IMR-90 (cell line): ENCODE results near the gene STYK1. TPM values are rescaled to one million over a fixed set of nuclear protein-coding genes. Genes with fewer than 3 reads are reported as not detected.

Experiments used
- ATAC-seq: fragments of 200-7000 bp; cut with Tn5 transposase; 2 replicates; pipeline ENCODE4 v1.9.1; 2020; ENCODE audit warnings: low read depth, mild to moderate bottlenecking, moderate library complexity
- BruUV-seq: library from RNA; stranded (reverse); fragments of 400-500 nt; replicated peaks from 2 replicates; lab custom pipeline; 2021; lab: Mats Ljungman, UMichigan
- CTCF ChIA-PET: fragments of 300-600 bp; formaldehyde crosslinking; extraction: SDS; loops from one replicate; lab custom pipeline; 2021; ENCODE audit warnings: antibody characterized with exemption; lab: Yijun Ruan, JAX
- POLR2A ChIA-PET: fragments of 300-600 bp; sonication (Branson Sonifier 250); formaldehyde crosslinking; loops from one replicate; lab custom pipeline; 2022; ENCODE audit warnings: antibody characterized with exemption; ENCODE audit not compliant: unreplicated experiment; lab: Charles Lee
- DNase-seq: peaks from one replicate; pipeline ENCODE4 v3.0.0; 2013
- H2AFZ ChIP-seq: replicated peaks from 2 replicates; pipeline ENCODE3; 2013; ENCODE audit warnings: low read length, mild to moderate bottlenecking; ENCODE audit not compliant: poor library complexity
- H2AK5ac ChIP-seq: 2 replicates; pipeline ENCODE4 v1.6.1; 2013; ENCODE audit warnings: low read depth, low read length, inconsistent platforms
- H2AK9ac ChIP-seq: replicated peaks from 2 replicates; pipeline ENCODE3; 2013; ENCODE audit warnings: mild to moderate bottlenecking, low read depth, low read length, moderate library complexity; ENCODE audit not compliant: poor library complexity
- H2BK120ac ChIP-seq: 2 replicates; pipeline ENCODE4 v1.6.1; 2013; ENCODE audit warnings: low read depth, low read length, inconsistent platforms
- H2BK15ac ChIP-seq: 3 replicates; pipeline ENCODE4 v1.6.1; 2013; ENCODE audit warnings: low read depth, low read length, inconsistent platforms
- H2BK20ac ChIP-seq: 2 replicates; pipeline ENCODE4 v1.6.1; 2013; ENCODE audit warnings: low read depth, mild to moderate bottlenecking, inconsistent platforms, low read length, moderate library complexity
- H2BK5ac ChIP-seq: 2 replicates; pipeline ENCODE4 v1.6.1; 2013; ENCODE audit warnings: mild to moderate bottlenecking, low read depth, low read length, inconsistent platforms; ENCODE audit not compliant: poor library complexity, severe bottlenecking
- H3K14ac ChIP-seq: replicated peaks from 2 replicates; pipeline ENCODE4 v1.6.1; 2013; ENCODE audit warnings: low read depth, low read length, inconsistent platforms
- H3K18ac ChIP-seq: 2 replicates; pipeline ENCODE4 v1.6.1; 2013; ENCODE audit warnings: low read depth, low read length, control low read depth
- H3K23ac ChIP-seq: 2 replicates; pipeline ENCODE4 v1.6.1; 2013; ENCODE audit warnings: low read depth, low read length, inconsistent platforms
- H3K27ac ChIP-seq: 2 replicates; pipeline ENCODE4 v1.5.1; 2013; ENCODE audit warnings: mild to moderate bottlenecking, control low read depth, low read length; ENCODE audit not compliant: insufficient read depth
- H3K27me3 ChIP-seq: 2 replicates; pipeline ENCODE4 v1.6.1; 2013; ENCODE audit warnings: low read length; ENCODE audit not compliant: control insufficient read depth, insufficient read depth
- H3K36me3 ChIP-seq: 2 replicates; pipeline ENCODE4 v1.6.1; 2013; ENCODE audit warnings: low read length, mixed read lengths; ENCODE audit not compliant: control insufficient read depth, insufficient read depth
- H3K4ac ChIP-seq: 2 replicates; pipeline ENCODE4 v1.6.1; 2013; ENCODE audit warnings: low read depth, low read length, inconsistent platforms
- H3K4me1 ChIP-seq: 2 replicates; pipeline ENCODE4 v1.6.1; 2013; ENCODE audit warnings: low read length, mixed read lengths; ENCODE audit not compliant: control insufficient read depth, insufficient read depth
- H3K4me2 ChIP-seq: 2 replicates; pipeline ENCODE4 v1.6.1; 2013; ENCODE audit warnings: low read depth, mild to moderate bottlenecking, control low read depth, low read length, moderate library complexity
- H3K4me3 ChIP-seq: 2 replicates; pipeline ENCODE4 v1.5.1; 2013; ENCODE audit warnings: low read depth, mild to moderate bottlenecking, control low read depth, low read length, moderate library complexity; ENCODE audit not compliant: insufficient read depth
- H3K56ac ChIP-seq: 2 replicates; pipeline ENCODE4 v1.6.1; 2013; ENCODE audit warnings: low read length, inconsistent platforms; ENCODE audit not compliant: insufficient read depth; ENCODE audit errors: extremely low read depth
- H3K79me1 ChIP-seq, 2 experiments: 2 replicates each; pipeline ENCODE4 v1.6.1; 2013; ENCODE audit warnings: low read length in 2 of 2, inconsistent platforms in 1 of 2, low read depth in 1 of 2
- H3K9ac ChIP-seq: 2 replicates; pipeline ENCODE4 v1.6.1; 2013; ENCODE audit warnings: low read depth, low read length, control low read depth
- H3K9me1 ChIP-seq: 2 replicates; pipeline ENCODE4 v1.6.1; 2013; ENCODE audit warnings: low read length, inconsistent platforms; ENCODE audit not compliant: insufficient read depth
- H3K9me3 ChIP-seq: 2 replicates; pipeline ENCODE4 v1.6.1; 2013; ENCODE audit warnings: low read length; ENCODE audit not compliant: control insufficient read depth, insufficient read depth
- H4K20me1 ChIP-seq: 2 replicates; pipeline ENCODE4 v1.6.1; 2013; ENCODE audit warnings: low read length, inconsistent platforms; ENCODE audit not compliant: insufficient read depth
- H4K5ac ChIP-seq: 2 replicates; pipeline ENCODE4 v1.6.1; 2013; ENCODE audit warnings: mild to moderate bottlenecking, low read depth, low read length, control low read depth
- H4K8ac ChIP-seq, 2 experiments: 2 replicates each; pipeline ENCODE4 v1.6.1; 2013; ENCODE audit warnings: low read depth in 2 of 2, low read length in 2 of 2, control low read depth in 1 of 2, inconsistent platforms in 1 of 2
- H4K91ac ChIP-seq: 2 replicates; pipeline ENCODE4 v1.6.1; 2013; ENCODE audit warnings: low read depth, low read length, inconsistent platforms; ENCODE audit not compliant: insufficient read depth
- BHLHE40 ChIP-seq: fragments of 150-350 bp; IDR thresholded peaks from 2 replicates; pipeline ENCODE4 v1.6.1; 2016; ENCODE audit warnings: mild to moderate bottlenecking, low read depth, low read length
- SMC3 ChIP-seq: fragments of 150-350 bp; IDR thresholded peaks from 2 replicates; pipeline ENCODE4 v1.6.1; 2016; ENCODE audit warnings: low read depth, mild to moderate bottlenecking, antibody characterized with exemption, low read length, moderate library complexity
- WGBS, 2 experiments: methylation state at CpG; one replicate each; pipeline versions ENCODE4 v1.1.5 to v1.1.7; 2013; ENCODE audit warnings: missing lambda C conversion rate in 2 of 2; ENCODE audit not compliant: insufficient read length in 1 of 2; ENCODE audit errors: extremely low coverage in 2 of 2; 5-methylcytosine and 5-hydroxymethylcytosine counted together
- dilution Hi-C: fragments of 300-500 bp; cut with HindIII; formaldehyde crosslinking; loops from one replicate; pipeline ENCODE4 v1.14.3; 2018; ENCODE audit warnings: low sequenced_read_pairs; ENCODE audit not compliant: unreplicated experiment
- in situ Hi-C: fragments of 300-500 bp; cut with MboI; formaldehyde crosslinking; loops from 3 replicates; pipeline ENCODE4 v1.14.3; 2019; ENCODE audit warnings: low sequenced_read_pairs, inconsistent platforms, mixed read lengths
- intact Hi-C: fragments of 100-400 bp; cut with micrococcal nuclease; formaldehyde crosslinking; loops from 2 replicates; pipeline ENCODE4 v1.10.0; 2022
- polyA plus RNA-seq, 3 experiments: library from polyadenylated mRNA; depleted of rRNA; stranded (reverse); fragments of >200 nt; gene quantifications; 2 replicates each; pipeline ENCODE4 v1.2.3, GENCODE V29; 2012; ENCODE audit warnings: low replicate concordance in 1 of 3
- total RNA-seq: library from RNA; depleted of rRNA; stranded (reverse); fragments of >200 nt; gene quantifications from 2 replicates; pipeline ENCODE4 v1.2.3, GENCODE V29; 2012

STYK1 gene
- total and polyA plus RNA-seq, 2 of the 4 experiments (the other 2 are of a cell fraction), result 0.36 to 0.72 TPM

DNA sequence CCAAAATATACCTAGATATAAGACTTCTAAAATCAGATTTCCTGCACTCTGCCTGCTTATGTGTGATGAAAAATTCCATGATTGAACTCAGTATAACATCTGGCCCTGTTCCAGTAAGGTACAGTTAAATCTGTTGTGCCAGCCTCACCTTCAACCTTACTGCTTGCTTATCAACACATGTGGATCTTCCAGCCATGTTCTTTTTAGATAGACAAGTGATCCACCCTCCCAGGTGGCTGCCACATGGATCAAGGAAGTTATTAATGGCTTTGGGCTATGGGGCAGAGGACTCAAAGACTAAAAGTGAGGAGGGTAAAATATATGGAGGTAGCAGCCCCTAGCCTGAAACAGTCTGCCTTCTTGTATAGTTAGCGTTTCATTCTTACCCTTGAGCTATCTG is 35.1 kb downstream of the STYK1 start:
- in situ Hi-C loops (no loop called here), dilution Hi-C loops (no loop called here), intact Hi-C loops (no loop called here)
- H3K36me3 ChIP-seq, result no peaks in the 10 kb centered on the region
- no peak overlapping the region; the same call in 1 of the 2 replicates for H4K91ac ChIP-seq
- H2BK20ac ChIP-seq, result no peak overlapping the region
- H3K23ac ChIP-seq, result no peak overlapping the region
- no peak for TF ChIP-seq BHLHE40
- TF ChIP-seq SMC3, result no peak
- H3K9ac ChIP-seq, result no peak overlapping the region
- H3K4ac ChIP-seq, result no peak overlapping the region
- no peak overlapping the region for H4K8ac ChIP-seq
- no peak overlapping the region for H2BK120ac ChIP-seq
- no peak overlapping the region for H3K14ac ChIP-seq
- no CpG with 5 or more reads among the region's 1 CpG for WGBS, 2 experiments
- no peak for DNase-seq
- H3K18ac ChIP-seq, result no peak overlapping the region
- peaks cover 12% of the 10 kb centered on the region; the same call in 1 of the 2 replicates for H3K4me1 ChIP-seq
- H3K79me1 ChIP-seq, result no peaks in the 10 kb centered on the region
- no peak overlapping the region for H2AK5ac ChIP-seq
- no peak overlapping the region for H3K56ac ChIP-seq
- H3K9me1 ChIP-seq, result peaks cover 7% of the 10 kb centered on the region; the same call in 1 of the 2 replicates
- no peak overlapping the region for H2AK9ac ChIP-seq
- BruUV-seq, result no TSS peak
- no peak overlapping the region for H3K4me3 ChIP-seq
- no peak overlapping the region for H3K4me2 ChIP-seq
- CTCF ChIA-PET, result interaction anchor here (0.6 kb wide), 1 partner anchor 848 kb away, joined by 4 read pairs; no protein-coding TSS in a partner anchor
- POLR2A ChIA-PET, result no interaction called here
- no peak overlapping the region for H3K27ac ChIP-seq
- H3K9me3 ChIP-seq, result no peaks in the 10 kb centered on the region
- ATAC-seq, result no peak
- H3K27me3 ChIP-seq, result no peaks in the 10 kb centered on the region
- H2BK15ac ChIP-seq, result no peak overlapping the region
- no peak overlapping the region for H2AFZ ChIP-seq
- no peak overlapping the region for H4K5ac ChIP-seq
- no peaks in the 10 kb centered on the region for H4K20me1 ChIP-seq
- H2BK5ac ChIP-seq, result no peak overlapping the region
